HG03520 (cell line): Measurements from ENCODE around the gene GAS2L3.
A peak's percentile ranks its signal among the peaks of the same experiment; 100 is the strongest.

ENCODE experiments used
- ATAC-seq: cut with Tn5 transposase; IDR thresholded peaks from one replicate; pipeline ENCODE4 v1.9.1; 2021; ENCODE audit warnings: mild to moderate bottlenecking, moderate library complexity; ENCODE audit not compliant: unreplicated experiment

The GAS2L3 gene

DNA sequence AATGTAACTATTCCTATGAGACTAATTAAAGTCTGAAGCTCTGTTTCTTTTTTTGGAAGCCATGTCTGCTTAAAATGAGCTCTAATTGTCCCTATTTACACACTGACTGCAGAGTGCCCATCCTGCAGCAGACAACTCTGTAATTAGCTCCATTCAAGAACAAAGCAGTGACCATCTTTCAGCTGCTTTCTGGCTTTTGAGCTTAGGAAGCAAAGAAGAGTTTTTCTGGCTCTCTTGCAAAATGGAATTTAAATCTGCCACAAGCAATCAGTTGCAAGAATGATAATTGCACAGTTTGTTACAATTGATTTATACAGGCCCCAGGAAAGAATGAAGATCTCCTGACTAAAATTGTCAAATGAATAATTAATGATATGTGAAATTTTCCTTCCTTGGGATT is 83.4 kb downstream of the GAS2L3 start:
- no peak for ATAC-seq

DNA sequence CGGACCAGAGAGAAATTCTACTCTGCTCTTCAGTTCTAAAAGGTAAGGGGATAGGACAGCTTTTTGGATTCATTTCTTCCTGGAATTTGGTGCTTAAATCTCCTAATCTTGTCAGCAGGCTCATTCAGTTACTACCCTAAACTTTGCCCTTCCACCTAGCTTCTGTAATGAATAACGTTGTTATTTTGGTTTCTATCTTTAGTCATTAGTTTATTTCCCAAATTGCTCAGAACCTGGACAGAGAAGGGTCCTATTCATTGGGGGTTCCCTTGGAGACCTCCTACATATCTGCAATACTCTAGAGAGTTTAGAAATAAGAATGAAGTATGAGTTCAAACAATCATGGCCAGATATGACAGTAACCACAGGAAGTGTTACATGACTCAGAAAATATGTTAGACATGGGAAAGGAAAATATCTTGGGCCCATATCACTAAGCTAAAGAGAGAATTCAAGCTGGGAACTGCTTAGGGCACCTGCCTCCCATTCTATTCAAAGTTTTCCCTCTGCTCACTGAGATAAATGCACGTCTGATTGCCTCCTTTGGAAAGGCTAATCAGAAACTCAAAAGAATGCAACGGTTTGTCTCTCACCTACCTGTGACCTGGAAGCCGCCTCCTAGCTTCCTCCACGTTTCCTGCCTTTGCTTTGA is 87.9 kb downstream of the GAS2L3 start:
- ATAC-seq: peak; percentile 69

DNA sequence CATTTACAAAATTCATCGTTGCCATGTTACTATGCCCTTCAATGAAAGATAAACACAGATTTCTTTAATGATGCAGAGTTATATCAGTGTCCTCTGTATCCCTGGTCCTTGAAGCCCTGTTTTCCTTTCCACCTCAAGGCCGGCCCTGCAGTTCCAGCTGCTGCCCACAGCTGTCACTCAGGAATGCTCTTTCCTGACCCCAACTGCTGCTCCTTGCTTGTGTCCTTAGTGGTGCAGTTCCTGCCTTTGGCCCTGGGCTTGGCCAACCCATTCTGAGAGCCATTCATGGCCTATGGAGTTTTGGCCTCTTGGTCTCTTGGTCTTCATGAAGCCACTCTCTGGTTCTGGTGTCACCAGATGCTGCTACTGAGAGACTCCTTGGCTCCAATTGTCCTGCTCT is 93.1 kb downstream of the GAS2L3 start:
- ATAC-seq: no peak

DNA sequence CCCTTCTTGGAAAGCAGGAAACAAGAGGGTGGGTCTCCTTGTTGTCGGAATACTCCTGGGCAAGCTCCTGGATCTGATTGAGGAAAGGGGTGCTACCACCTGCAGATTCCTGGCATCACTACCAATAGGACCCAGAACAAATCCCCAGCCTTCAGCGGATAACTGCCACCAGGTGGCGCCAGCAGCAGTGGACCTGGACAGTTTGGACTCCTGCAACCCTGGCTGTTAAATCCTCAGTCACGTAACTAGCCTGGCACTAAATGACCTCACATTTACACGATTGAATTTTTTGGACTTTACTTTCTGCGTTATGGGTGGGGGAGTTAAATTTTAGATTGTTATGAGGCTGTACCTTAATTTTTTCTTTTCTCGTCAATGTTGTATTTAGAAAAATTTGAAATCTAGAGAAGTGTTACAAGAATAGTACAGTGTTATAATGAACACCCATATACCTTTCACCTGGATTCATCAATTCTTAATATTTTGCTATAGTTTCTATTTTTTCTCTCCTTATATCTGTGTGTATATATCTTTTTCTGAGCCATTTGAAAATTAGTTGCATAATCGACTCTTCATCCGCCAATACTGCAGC is 95.6 kb downstream of the GAS2L3 start:
- peak; percentile 84 for ATAC-seq

DNA sequence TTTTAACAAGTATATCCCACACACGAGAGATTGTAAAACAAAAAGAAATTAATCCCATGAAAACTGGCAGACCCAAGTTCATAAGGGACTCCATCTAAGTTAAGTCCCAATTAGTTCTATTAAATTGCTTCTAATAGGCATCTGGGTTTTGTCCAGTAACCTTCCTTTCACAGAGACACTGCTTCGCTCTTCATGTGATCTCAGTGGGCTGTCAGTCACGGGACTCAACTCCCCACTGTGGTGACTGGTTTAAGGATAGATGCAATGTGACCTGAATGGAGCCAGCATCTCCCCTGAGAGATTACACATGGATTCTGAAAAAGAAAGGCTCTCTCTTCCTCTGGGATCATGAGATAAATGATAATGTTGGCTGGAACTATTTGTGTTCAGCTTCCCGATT is 96.4 kb downstream of the GAS2L3 start:
- no peak for ATAC-seq

DNA sequence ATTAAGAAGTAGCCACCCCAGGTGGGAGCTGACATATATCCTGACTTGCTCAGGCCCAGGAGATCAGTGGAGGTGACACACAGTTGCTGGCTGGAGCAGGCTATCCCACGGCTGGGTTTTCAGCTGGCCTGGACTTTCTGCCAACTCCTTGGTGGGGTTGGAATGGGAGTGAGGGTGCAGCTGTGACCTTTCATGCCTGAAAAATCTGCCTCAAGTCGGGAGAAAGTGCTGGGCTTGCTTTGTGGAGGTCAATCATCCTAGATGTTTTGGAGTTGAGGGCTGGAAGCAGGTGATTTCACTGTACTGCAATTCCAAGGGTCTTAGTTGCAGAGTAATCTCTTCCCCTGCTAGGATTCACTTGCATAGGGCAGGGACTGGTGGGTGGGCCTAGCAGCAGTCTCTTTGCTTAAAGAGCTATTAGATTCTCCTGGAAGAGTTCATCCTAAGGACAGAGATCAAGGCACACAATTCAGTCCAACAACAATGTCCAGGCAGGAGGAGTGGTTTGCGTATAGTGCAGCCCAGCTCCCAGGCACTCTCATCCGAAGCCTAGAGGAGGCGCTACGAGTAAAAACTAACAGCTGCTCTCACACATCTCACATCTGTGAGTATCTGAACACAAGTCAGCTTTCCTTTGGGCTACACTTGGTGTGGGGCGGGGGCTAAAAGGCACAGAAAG is 98.1 kb downstream of the GAS2L3 start:
- peak; percentile 15 for ATAC-seq

DNA sequence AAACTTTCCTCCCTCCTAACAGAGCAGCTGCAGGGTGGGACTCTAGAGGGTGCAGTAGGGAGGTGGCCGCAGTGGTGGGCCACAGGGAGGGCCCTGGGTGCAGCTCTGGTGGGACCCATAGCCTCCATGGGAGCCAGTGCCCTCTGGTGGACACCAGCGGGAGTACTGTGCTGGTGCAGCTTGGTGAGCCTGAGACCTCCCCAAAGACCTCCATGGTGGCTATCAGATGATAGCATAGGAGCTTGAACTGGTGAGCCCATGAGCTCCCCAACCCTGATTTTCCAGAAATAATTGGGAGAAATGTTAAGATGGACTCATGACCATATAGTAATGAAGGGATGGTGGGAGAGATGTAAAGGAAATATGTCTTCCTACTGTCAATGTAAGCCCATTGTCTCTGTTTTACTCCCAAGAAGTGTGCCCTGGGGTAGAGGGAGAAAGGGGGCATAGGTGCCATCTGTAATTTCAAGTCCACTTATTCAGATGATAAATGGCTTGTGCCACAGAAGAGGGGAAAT is 98.7 kb downstream of the GAS2L3 start:
- ATAC-seq: peak; percentile 85

DNA sequence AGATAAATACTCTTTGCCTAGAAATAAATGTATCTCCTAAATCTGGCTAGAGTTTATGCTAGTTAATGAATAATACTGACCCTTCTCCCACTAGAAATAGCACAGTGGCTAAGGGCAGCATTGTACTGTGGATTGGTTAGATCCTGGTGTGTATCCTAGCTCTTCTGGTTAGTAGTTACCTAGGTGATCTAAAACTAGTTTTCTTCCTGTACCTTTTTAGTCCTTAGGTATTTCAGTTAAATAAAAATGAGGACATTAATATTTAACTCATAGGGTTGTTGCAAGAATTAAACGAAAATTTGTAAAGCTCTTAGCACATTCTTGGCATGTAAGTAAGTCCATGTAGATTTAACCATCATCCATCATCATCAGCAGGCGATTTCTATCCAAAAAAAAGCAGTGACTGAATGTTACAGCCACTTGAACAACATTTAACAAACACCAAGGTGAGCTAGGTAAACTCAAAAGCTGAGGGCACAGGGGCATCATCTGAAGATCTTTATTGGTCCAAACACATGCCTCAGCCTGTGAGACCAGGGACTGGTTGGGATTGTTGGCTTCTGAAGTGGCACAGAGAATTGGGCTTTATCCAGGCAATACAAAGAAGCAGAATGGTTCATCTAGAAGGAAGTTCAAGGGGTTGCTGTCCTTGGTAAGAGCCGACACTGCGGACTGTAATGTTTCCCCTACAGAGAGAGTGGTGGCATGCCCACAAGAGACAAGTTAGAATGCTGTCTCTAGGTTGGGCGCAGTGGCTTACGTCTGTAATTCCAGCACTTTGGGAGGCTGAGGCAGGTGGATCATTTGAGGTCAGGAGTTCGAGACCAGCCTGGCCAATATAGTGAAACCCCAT is 100.8 kb downstream of the GAS2L3 start:
- ATAC-seq: no peak
